ENCODE data around the gene CPSF2. TPM values are rescaled to one million over a fixed set of nuclear protein-coding genes. Genes with fewer than 3 reads are reported as not detected.

CPSF2 gene
- total RNA-seq, 1 donor from 2014 or later, result 116 TPM

DNA sequence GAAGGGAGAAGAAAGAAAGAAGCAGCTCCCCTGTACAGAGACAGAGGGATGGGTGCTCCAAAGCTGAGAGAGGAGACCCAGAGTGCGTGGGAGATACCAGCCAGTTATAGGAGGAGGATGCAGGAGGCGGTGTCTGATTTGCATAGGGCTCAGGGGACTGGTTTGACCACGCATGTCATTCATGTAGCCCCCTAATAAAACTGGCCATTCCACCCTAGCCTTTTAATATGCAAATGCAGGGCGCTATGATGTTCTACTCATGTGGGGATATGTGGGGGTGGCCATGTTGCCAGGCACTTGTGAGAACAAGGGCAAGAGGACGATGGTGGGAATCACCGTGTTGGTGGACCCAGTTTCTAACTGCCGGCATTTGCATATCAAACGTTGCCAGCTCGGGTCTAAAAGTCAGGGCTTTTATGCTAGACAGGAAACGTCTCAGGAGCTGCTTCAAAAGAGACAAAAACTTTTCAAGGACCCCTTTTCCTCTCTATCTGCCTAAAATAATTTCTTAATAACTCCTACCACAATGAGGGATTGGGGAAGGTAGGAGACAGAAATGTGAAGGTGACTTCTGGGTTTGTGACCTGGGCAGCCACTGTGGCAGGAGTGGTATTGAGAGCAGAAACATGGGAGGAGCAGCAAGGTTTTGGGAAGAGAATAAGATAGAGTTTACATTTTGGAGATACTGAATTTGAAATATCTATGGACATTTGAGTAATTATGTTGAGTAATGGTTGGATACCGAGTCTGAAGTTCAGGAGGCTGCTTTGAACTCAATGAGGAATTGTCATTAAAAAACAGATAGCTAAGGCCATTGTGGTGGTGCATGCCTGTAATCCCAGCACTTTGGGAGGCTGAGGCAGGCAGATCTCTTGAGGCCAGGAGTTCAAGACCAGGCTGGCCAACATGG is 13.2 kb upstream of the CPSF2 start:
- Histone ChIP-seq H3K27ac (no peak overlapping the region), H3K79me2 (ENCODE audit: low read depth) (peaks cover 28% of the 10 kb centered on the region), H3K4me1 (peaks cover 14% of the 10 kb centered on the region), H2AFZ (replicated peaks) (peak overlapping the region; percentile 99), H3K27me3 (no peaks in the 10 kb centered on the region), H3K9ac (no peak overlapping the region), H3K4me3 (peak overlapping the region; percentile 19), H3K36me3 (no peaks in the 10 kb centered on the region), H3F3A (ENCODE audit: low read depth) (peaks cover 21% of the 10 kb centered on the region), H4K20me1 (ENCODE audit: low read depth) (peaks cover 21% of the 10 kb centered on the region), H3K9me3 (ENCODE audit: low read depth) (no peaks in the 10 kb centered on the region), H3K4me2 (peak overlapping the region; percentile 61)
- Mint-ChIP-seq H3K27ac (no peak overlapping the region), H3K27me3 (ENCODE audit: insufficient read depth, low read depth) (peaks cover 2% of the 10 kb centered on the region), H3K9me3 (no peaks in the 10 kb centered on the region), H3K4me3 (peak overlapping the region; percentile 11), H3K4me1 (peaks cover 17% of the 10 kb centered on the region), H3K36me3 (no peaks in the 10 kb centered on the region)
- peak; percentile 37 for DNase-seq (ENCODE audit: low spot score)
- TF ChIP-seq EZH2 (IDR thresholded peaks at IDR 0.05), result no peak

DNA sequence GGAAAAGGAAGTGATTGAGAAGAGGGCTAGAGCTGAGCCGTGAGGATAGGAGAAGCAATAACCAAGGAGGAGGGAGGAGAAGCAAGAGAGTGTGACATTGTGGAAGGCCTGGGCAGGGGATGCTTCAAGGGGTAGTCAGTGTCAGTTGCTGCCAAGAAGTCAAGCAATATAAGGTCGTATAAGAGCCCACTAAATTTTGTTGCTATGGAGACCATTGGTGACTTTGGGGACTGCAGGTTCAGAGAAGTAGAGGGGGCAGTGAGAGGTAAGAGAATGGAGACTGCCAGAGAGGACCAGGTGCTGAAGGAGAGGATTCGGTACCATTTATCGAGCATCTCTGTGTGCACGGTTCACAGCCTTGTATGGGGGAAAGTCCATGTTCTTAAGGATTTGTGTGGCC is 12.3 kb upstream of the CPSF2 start:
- no peak overlapping the region for H3K9ac ChIP-seq
- H3K27me3 ChIP-seq, result no peaks in the 10 kb centered on the region
- no peak overlapping the region for H3K4me3 ChIP-seq
- no peaks in the 10 kb centered on the region for H3K9me3 Mint-ChIP-seq
- DNase-seq (ENCODE audit: low spot score), result no peak
- H3K36me3 ChIP-seq, result no peaks in the 10 kb centered on the region
- no peak overlapping the region for H3K27ac Mint-ChIP-seq
- H3K4me1 ChIP-seq, result peaks cover 14% of the 10 kb centered on the region
- peaks cover 17% of the 10 kb centered on the region for H3K4me1 Mint-ChIP-seq
- peaks cover 19% of the 10 kb centered on the region for H3K79me2 ChIP-seq (ENCODE audit: low read depth)
- peaks cover 26% of the 10 kb centered on the region for H3F3A ChIP-seq (ENCODE audit: low read depth)
- no peak overlapping the region for H3K4me3 Mint-ChIP-seq
- no peak overlapping the region for H3K4me2 ChIP-seq
- H3K9me3 ChIP-seq (ENCODE audit: low read depth), result no peaks in the 10 kb centered on the region
- H2AFZ ChIP-seq (replicated peaks), result no peak overlapping the region
- peaks cover 13% of the 10 kb centered on the region for H4K20me1 ChIP-seq (ENCODE audit: low read depth)
- H3K27ac ChIP-seq, result no peak overlapping the region
- H3K27me3 Mint-ChIP-seq (ENCODE audit: insufficient read depth, low read depth), result peaks cover 2% of the 10 kb centered on the region
- no peaks in the 10 kb centered on the region for H3K36me3 Mint-ChIP-seq
- TF ChIP-seq, protein P1, sequence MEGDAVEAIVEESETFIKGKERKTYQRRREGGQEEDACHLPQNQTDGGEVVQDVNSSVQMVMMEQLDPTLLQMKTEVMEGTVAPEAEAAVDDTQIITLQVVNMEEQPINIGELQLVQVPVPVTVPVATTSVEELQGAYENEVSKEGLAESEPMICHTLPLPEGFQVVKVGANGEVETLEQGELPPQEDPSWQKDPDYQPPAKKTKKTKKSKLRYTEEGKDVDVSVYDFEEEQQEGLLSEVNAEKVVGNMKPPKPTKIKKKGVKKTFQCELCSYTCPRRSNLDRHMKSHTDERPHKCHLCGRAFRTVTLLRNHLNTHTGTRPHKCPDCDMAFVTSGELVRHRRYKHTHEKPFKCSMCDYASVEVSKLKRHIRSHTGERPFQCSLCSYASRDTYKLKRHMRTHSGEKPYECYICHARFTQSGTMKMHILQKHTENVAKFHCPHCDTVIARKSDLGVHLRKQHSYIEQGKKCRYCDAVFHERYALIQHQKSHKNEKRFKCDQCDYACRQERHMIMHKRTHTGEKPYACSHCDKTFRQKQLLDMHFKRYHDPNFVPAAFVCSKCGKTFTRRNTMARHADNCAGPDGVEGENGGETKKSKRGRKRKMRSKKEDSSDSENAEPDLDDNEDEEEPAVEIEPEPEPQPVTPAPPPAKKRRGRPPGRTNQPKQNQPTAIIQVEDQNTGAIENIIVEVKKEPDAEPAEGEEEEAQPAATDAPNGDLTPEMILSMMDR (IDR thresholded peaks at IDR 0.05), result no peak
- no peak for TF ChIP-seq EZH2 (IDR thresholded peaks at IDR 0.05)
- no peak for TF ChIP-seq EZH2phosphoT487 (IDR thresholded peaks at IDR 0.05)

DNA sequence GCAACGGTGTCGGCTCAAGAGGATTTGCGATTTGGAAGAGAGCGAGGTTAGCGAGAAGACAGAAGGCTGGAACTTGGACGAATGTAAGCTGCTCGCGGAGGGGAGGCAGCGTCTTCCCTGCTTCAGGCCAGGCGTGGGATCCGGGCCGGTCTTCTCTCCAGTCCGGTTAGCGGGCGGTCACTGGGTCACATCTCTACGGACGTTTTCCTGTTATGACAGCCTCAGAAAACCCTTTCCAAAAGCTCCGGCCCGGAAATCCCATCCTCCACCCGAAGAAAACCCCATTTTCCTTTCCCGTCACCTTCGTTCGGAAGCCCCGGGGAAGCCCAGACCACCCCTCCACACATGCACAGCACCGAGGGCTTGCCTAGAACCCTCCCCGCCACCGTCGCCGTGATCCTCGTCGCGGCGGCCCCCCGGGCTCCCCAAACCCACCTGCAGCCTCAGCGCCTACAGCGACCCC is 531 bp upstream of the CPSF2 start:
- DNase-seq (ENCODE audit: low spot score), result peak; percentile 57
- H3K9ac ChIP-seq, result peak overlapping the region; percentile 97
- no peak overlapping the region for H3K27ac ChIP-seq
- Mint-ChIP-seq H3K4me1 (peaks cover 22% of the 10 kb centered on the region), H3K27me3 (ENCODE audit: insufficient read depth, low read depth) (peaks cover 5% of the 10 kb centered on the region), H3K36me3 (peaks cover 22% of the 10 kb centered on the region), H3K27ac (peak overlapping the region; percentile 100), H3K9me3 (no peaks in the 10 kb centered on the region), H3K4me3 (peak overlapping the region; percentile 99)
- H3K9me3 ChIP-seq (ENCODE audit: low read depth), result no peaks in the 10 kb centered on the region
- H4K20me1 ChIP-seq (ENCODE audit: low read depth), result no peaks in the 10 kb centered on the region
- peaks cover 6% of the 10 kb centered on the region for H3K36me3 ChIP-seq
- H3K4me3 ChIP-seq, result peak overlapping the region; percentile 71
- H2AFZ ChIP-seq (replicated peaks), result peak overlapping the region; percentile 97
- H3K4me2 ChIP-seq, result peak overlapping the region; percentile 81
- H3K27me3 ChIP-seq, result no peaks in the 10 kb centered on the region
- peaks cover 24% of the 10 kb centered on the region for H3K4me1 ChIP-seq
- no peaks in the 10 kb centered on the region for H3F3A ChIP-seq (ENCODE audit: low read depth)
- TF ChIP-seq EZH2phosphoT487 (IDR thresholded peaks at IDR 0.05), result no peak
- TF ChIP-seq, protein P1 (IDR thresholded peaks at IDR 0.05), result peak; percentile 4
- peaks cover 63% of the 10 kb centered on the region for H3K79me2 ChIP-seq (ENCODE audit: low read depth)

DNA sequence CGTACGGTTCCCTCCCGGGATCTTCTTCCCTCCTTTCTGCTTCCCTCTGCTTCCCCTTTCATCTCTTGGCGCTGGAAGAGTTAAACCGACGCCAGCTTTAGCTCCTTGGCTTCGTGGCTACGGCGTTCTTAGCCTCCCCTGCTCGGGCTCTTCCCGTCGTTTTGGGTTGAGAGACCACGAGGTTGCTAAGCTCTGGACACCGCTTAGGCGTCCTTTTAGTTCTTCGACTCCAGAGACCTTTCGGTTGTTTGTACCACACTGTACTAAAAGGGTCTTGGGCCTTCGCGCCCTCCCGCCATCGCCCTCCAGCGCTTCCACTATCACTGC is 545 bp downstream of the CPSF2 start:
- peak overlapping the region; percentile 99 for H3K4me3 Mint-ChIP-seq
- H3K4me3 ChIP-seq, result peak overlapping the region; percentile 71
- peak; percentile 69 for DNase-seq (ENCODE audit: low spot score)
- peak overlapping the region; percentile 99 for H3K27ac Mint-ChIP-seq
- H3K9me3 ChIP-seq (ENCODE audit: low read depth), result no peaks in the 10 kb centered on the region
- peaks cover 24% of the 10 kb centered on the region for H3K36me3 Mint-ChIP-seq
- H3K9ac ChIP-seq, result peak overlapping the region; percentile 97
- peak overlapping the region; percentile 95 for H3K27ac ChIP-seq
- peaks cover 24% of the 10 kb centered on the region for H3K4me1 ChIP-seq
- H3F3A ChIP-seq (ENCODE audit: low read depth), result no peaks in the 10 kb centered on the region
- TF ChIP-seq, protein P1 (IDR thresholded peaks at IDR 0.05), result no peak
- no peak for TF ChIP-seq EZH2phosphoT487 (IDR thresholded peaks at IDR 0.05)
- H3K9me3 Mint-ChIP-seq, result no peaks in the 10 kb centered on the region
- peaks cover 12% of the 10 kb centered on the region for H3K36me3 ChIP-seq
- H3K27me3 ChIP-seq, result no peaks in the 10 kb centered on the region
- peaks cover 5% of the 10 kb centered on the region for H3K27me3 Mint-ChIP-seq (ENCODE audit: insufficient read depth, low read depth)
- H3K4me2 ChIP-seq, result peak overlapping the region; percentile 81
- H3K4me1 Mint-ChIP-seq, result peaks cover 22% of the 10 kb centered on the region
- peak overlapping the region; percentile 97 for H2AFZ ChIP-seq (replicated peaks)
- H4K20me1 ChIP-seq (ENCODE audit: low read depth), result no peaks in the 10 kb centered on the region
- peaks cover 73% of the 10 kb centered on the region for H3K79me2 ChIP-seq (ENCODE audit: low read depth)
